GM21367 (cell line): ENCODE measurements around the gene LMF1.
A peak's percentile ranks its signal among the peaks of the same experiment; 100 is the strongest.

Experiments
- ATAC-seq: cut with Tn5 transposase; IDR thresholded peaks from one replicate; pipeline ENCODE4 v1.9.1; 2021; ENCODE audit not compliant: unreplicated experiment

Gene LMF1

GRCh38 chr16:819336-820043 lies 151.3 kb downstream of the LMF1 start:
- ATAC-seq: no peak

- ATAC-seq: no peak
Observed at GRCh38 chr16:818592-818991, 152.2 kb downstream of the LMF1 start.

- ATAC-seq: no peak
Observed at GRCh38 chr16:818132-818531, 152.7 kb downstream of the LMF1 start.

- ATAC-seq: no peak
Observed at GRCh38 chr16:817001-817906, 153.5 kb downstream of the LMF1 start.

GRCh38 chr16:815861-816260 lies 154.9 kb downstream of the LMF1 start:
- no peak for ATAC-seq

- ATAC-seq: no peak
Observed at GRCh38 chr16:814974-815373, 155.8 kb downstream of the LMF1 start.

GRCh38 chr16:813916-814412 lies 156.8 kb downstream of the LMF1 start:
- ATAC-seq: no peak

GRCh38 chr16:813204-813915 lies 157.4 kb downstream of the LMF1 start:
- ATAC-seq: no peak

GRCh38 chr16:808085-808386 lies 162.7 kb downstream of the LMF1 start:
- ATAC-seq: no peak

- ATAC-seq: peak; percentile 69
Observed at GRCh38 chr16:807347-808084, 163.3 kb downstream of the LMF1 start.

- ATAC-seq: no peak
Observed at GRCh38 chr16:805474-805873, 165.3 kb downstream of the LMF1 start.

GRCh38 chr16:804193-805048 lies 166.4 kb downstream of the LMF1 start:
- no peak for ATAC-seq

- no peak for ATAC-seq
Observed at GRCh38 chr16:803754-804080, 167.1 kb downstream of the LMF1 start.
